Endothelial cell of umbilical vein (primary cell): ENCODE results near the gene NDUFV1. TPM values are rescaled to one million over a fixed set of nuclear protein-coding genes. Genes with fewer than 3 reads are reported as not detected.

ENCODE experiments used
- BruUV-seq: library from RNA; stranded (reverse); fragments of 400-500 nt; replicated peaks from 2 replicates; lab custom pipeline; 2021; lab: Mats Ljungman, UMichigan
- CTCF ChIA-PET: fragments of 300-600, 350-600 bp; sonication (Branson Sonifier 250); formaldehyde crosslinking; loops from one replicate; lab custom pipeline; 2021; ENCODE audit warnings: antibody characterized with exemption, inconsistent platforms; lab: Charles Lee
- POLR2A ChIA-PET: fragments of 300-600, 350-600 bp; sonication (Branson Sonifier 250); formaldehyde crosslinking; loops from one replicate; lab custom pipeline; 2021; ENCODE audit warnings: antibody characterized with exemption, inconsistent platforms; lab: Charles Lee
- DNase-seq: peaks from one replicate; pipeline ENCODE4 v3.0.0-alpha.2; 2011; ENCODE audit warnings: low read depth, low spot score
- FAIRE-seq: peaks from 2 replicates; lab custom pipeline; 2011; peaks lifted over from hg19 to GRCh38; lab: Jason Lieb, UNC
- H2AFZ ChIP-seq: 2 replicates; pipeline ENCODE4 v1.6.0; 2012; ENCODE audit warnings: low read depth, low read length, control low read depth, inconsistent platforms
- H3K27ac ChIP-seq: 2 replicates; pipeline ENCODE4 v1.5.1; 2011; ENCODE audit warnings: low read depth, mild to moderate bottlenecking, control low read depth, low read length, moderate library complexity; ENCODE audit not compliant: insufficient read depth
- H3K27me3 ChIP-seq, 2 experiments: 2 replicates each; pipeline versions ENCODE4 v1.6.0 to v1.6.1; 2011; ENCODE audit warnings: low read length in 2 of 2, mixed read lengths in 1 of 2; ENCODE audit not compliant: control insufficient read depth in 2 of 2, insufficient read depth in 2 of 2
- H3K36me3 ChIP-seq, 2 experiments: 2 replicates in 1 of 2; 3 replicates in 1 of 2; pipeline ENCODE4 v1.5.1; 2011; ENCODE audit warnings: low read length in 2 of 2, mild to moderate bottlenecking in 1 of 2, moderate library complexity in 1 of 2; ENCODE audit not compliant: control insufficient read depth in 2 of 2, insufficient read depth in 2 of 2; ENCODE audit errors: extremely low read depth in 1 of 2
- H3K4me1 ChIP-seq: 3 replicates; pipeline ENCODE4 v1.5.1; 2011; ENCODE audit warnings: mild to moderate bottlenecking, low read length; ENCODE audit not compliant: control insufficient read depth, insufficient read depth; ENCODE audit errors: extremely low read depth
- H3K4me2 ChIP-seq: 2 replicates; pipeline ENCODE4 v1.6.1; 2011; ENCODE audit warnings: low read length, control low read depth, mixed read lengths; ENCODE audit not compliant: insufficient read depth
- H3K4me3 ChIP-seq, 3 experiments: fragments of 200-600 bp in 1 of 3; sonication (generic), shearing (Covaris generic) in 1 of 3; replicated peaks in 1 of 3; 2 replicates each; pipeline ENCODE4 v1.5.1; 2011 to 2016; ENCODE audit warnings: control low read depth in 3 of 3, low read length in 3 of 3, mild to moderate bottlenecking in 2 of 3, inconsistent platforms in 1 of 3, low read depth in 1 of 3, moderate library complexity in 1 of 3; ENCODE audit not compliant: insufficient read depth in 1 of 3
- H3K79me2 ChIP-seq: 2 replicates; pipeline ENCODE4 v1.6.0; 2012; ENCODE audit warnings: low read length, inconsistent platforms; ENCODE audit not compliant: control insufficient read depth, insufficient read depth
- H3K9ac ChIP-seq: replicated peaks from 2 replicates; pipeline ENCODE3; 2011; ENCODE audit warnings: low read length, control low read depth; ENCODE audit not compliant: insufficient read depth; ENCODE audit errors: extremely low read depth
- H3K9me1 ChIP-seq: replicated peaks from 3 replicates; pipeline ENCODE4 v1.6.0; 2011; ENCODE audit warnings: mild to moderate bottlenecking, low read length; ENCODE audit not compliant: control insufficient read depth, insufficient read depth; ENCODE audit errors: extremely low read depth
- H3K9me3 ChIP-seq: replicated peaks from 2 replicates; pipeline ENCODE4 v1.5.1; 2012; ENCODE audit warnings: low read length, inconsistent platforms; ENCODE audit not compliant: control insufficient read depth, insufficient read depth
- H4K20me1 ChIP-seq: replicated peaks from 2 replicates; pipeline ENCODE3; 2011; ENCODE audit warnings: mild to moderate bottlenecking, low read length; ENCODE audit not compliant: control insufficient read depth, insufficient read depth; ENCODE audit errors: extremely low read depth
- EZH2 ChIP-seq: IDR thresholded peaks from 2 replicates; pipeline ENCODE4 v1.6.1; 2012; ENCODE audit warnings: borderline replicate concordance, low read depth, mild to moderate bottlenecking, moderate library complexity, low read length, inconsistent platforms; ENCODE audit not compliant: severe bottlenecking
- FOS ChIP-seq: IDR thresholded peaks from 2 replicates; pipeline ENCODE4 v1.6.1; 2011; ENCODE audit warnings: mild to moderate bottlenecking, low read length, moderate library complexity, borderline replicate concordance; ENCODE audit not compliant: insufficient read depth
- GATA2 ChIP-seq: IDR thresholded peaks from 2 replicates; pipeline ENCODE4 v1.7.0; 2011; ENCODE audit warnings: low read depth, mild to moderate bottlenecking, moderate library complexity, mixed read lengths, low read length; ENCODE audit not compliant: insufficient read length, insufficient read depth
- JUN ChIP-seq: IDR thresholded peaks from 2 replicates; pipeline ENCODE4 v1.6.1; 2011; ENCODE audit warnings: borderline replicate concordance, low read depth; ENCODE audit not compliant: insufficient read length, insufficient read depth
- MYC ChIP-seq: IDR thresholded peaks from one replicate; pipeline ENCODE4 v1.6.1; 2011; ENCODE audit warnings: mild to moderate bottlenecking, low read depth, low read length
- POLR2A ChIP-seq: IDR thresholded peaks from 2 replicates; pipeline ENCODE4 v1.6.1; 2012; ENCODE audit warnings: low read depth, mild to moderate bottlenecking, control low read depth, low read length
- POLR2AphosphoS5 ChIP-seq: IDR thresholded peaks from 2 replicates; pipeline ENCODE4 v1.6.1; 2012; ENCODE audit warnings: low read depth, mild to moderate bottlenecking, control low read depth, low read length, moderate library complexity; ENCODE audit not compliant: insufficient read depth
- dilution Hi-C: fragments of 300-500 bp; cut with MboI; formaldehyde crosslinking; loops from one replicate; pipeline ENCODE4 v1.15.0; 2019; ENCODE audit warnings: low sequenced_read_pairs; ENCODE audit not compliant: extremely low pct_ligation_motif_present
- intact Hi-C: fragments of 100-400 bp; cut with micrococcal nuclease; formaldehyde crosslinking; loops from one replicate; pipeline ENCODE4 v1.10.0; 2022
- polyA plus RNA-seq, 4 experiments: library from polyadenylated mRNA; depleted of rRNA in 3 of 4; stranded (reverse) in 3 of 4; unstranded in 1 of 4; fragments of >200 nt; gene quantifications; 2 replicates each; pipeline versions ENCODE4 v1.2.1 to v1.2.3, GENCODE V29; 2011 to 2012; ENCODE audit warnings: missing spikeins in 1 of 4
- total RNA-seq: library from RNA; stranded (reverse); gene quantifications from 2 replicates; pipeline ENCODE4 v1.2.3, GENCODE V29; 2021
- TF ChIP-seq, protein P1 (sequence below): IDR thresholded peaks from 2 replicates; pipeline ENCODE4 v1.6.1; 2011; ENCODE audit not compliant: insufficient read depth, insufficient read length
- TF ChIP-seq, protein P2 (sequence below), 2 donors: IDR thresholded peaks; 1 replicate in 1 of 2; 2 replicates in 1 of 2; pipeline ENCODE4 v1.5.1; 2011; ENCODE audit warnings: low read length in 2 of 2, mild to moderate bottlenecking in 2 of 2, moderate library complexity in 2 of 2, control low read depth in 1 of 2, inconsistent platforms in 1 of 2, low read depth in 1 of 2; ENCODE audit not compliant: insufficient read depth in 1 of 2; ENCODE audit errors: extremely low read depth in 1 of 2

Gene NDUFV1
- total and polyA plus RNA-seq, 2 donors (not counting 3 experiments of a cell fraction or from before 2014, with no cell fraction given) = 191 to 203 TPM

DNA sequence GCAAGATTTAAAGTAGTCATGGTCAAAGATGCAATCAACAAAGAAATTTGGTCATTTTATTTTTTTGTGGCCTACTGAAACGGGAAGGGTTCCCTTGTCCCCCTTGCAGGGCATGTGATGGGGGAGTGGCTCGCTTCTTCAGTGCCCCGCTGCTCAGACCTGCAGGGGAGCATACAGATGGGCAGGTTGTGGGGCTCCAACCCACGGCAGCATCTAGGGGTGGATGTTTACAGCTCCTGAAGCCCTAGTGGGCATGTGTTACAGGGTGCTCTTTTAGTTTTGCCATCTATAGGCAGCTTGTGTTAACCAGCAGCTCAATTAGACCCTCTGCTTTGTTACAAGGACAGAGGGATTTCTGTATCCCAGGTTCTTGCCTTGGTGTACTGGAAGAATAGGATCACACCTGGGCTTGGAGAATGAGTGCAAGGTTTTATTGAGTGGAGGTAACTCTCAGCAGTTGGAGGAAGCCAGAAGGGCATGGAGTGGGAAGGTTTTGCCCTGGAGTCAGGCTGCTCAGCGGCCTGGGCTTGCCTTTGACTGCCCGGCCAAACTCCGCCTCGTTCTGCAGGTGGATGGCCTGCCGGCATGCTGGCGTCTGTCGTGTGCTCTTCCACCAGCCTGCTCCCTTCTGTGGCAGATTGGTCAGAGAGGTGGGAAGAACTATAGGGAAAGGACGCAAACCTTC, 13.7 kb upstream of the NDUFV1 start:
- DNase-seq = no peak
- no peak overlapping the region for H3K27ac ChIP-seq
- intact Hi-C loops (no loop called here), dilution Hi-C loops (no loop called here)
- H3K4me3 ChIP-seq = no peak overlapping the region
- no peaks in the 10 kb centered on the region for H3K4me1 ChIP-seq
- no peaks in the 10 kb centered on the region for H3K9me1 ChIP-seq
- H3K27me3 ChIP-seq = peaks cover 3 to 8% of the 10 kb centered on the region in 2 experiments
- H3K36me3 ChIP-seq = peaks cover 0 to 2% of the 10 kb centered on the region in 2 experiments
- no peaks in the 10 kb centered on the region for H3K9me3 ChIP-seq
- H2AFZ ChIP-seq = no peak overlapping the region
- no peaks in the 10 kb centered on the region for H4K20me1 ChIP-seq
- H3K4me2 ChIP-seq = no peak overlapping the region
- ChIA-PET POLR2A (no interaction called here), CTCF (interaction anchor here (0.9 to 1.4 kb wide), 3 partner anchors 9 to 21 kb away, joined by 3 to 4 read pairs (median 3); partner anchors contain the start of gene GSTP1)
- no peak for FAIRE-seq
- H3K9ac ChIP-seq = no peak overlapping the region
- H3K79me2 ChIP-seq = no peaks in the 10 kb centered on the region
- TF ChIP-seq GATA2 = no peak
- TF ChIP-seq EZH2 = no peak
- TF ChIP-seq, protein P1, sequence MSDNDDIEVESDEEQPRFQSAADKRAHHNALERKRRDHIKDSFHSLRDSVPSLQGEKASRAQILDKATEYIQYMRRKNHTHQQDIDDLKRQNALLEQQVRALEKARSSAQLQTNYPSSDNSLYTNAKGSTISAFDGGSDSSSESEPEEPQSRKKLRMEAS = no peak
- TF ChIP-seq, protein P2, sequence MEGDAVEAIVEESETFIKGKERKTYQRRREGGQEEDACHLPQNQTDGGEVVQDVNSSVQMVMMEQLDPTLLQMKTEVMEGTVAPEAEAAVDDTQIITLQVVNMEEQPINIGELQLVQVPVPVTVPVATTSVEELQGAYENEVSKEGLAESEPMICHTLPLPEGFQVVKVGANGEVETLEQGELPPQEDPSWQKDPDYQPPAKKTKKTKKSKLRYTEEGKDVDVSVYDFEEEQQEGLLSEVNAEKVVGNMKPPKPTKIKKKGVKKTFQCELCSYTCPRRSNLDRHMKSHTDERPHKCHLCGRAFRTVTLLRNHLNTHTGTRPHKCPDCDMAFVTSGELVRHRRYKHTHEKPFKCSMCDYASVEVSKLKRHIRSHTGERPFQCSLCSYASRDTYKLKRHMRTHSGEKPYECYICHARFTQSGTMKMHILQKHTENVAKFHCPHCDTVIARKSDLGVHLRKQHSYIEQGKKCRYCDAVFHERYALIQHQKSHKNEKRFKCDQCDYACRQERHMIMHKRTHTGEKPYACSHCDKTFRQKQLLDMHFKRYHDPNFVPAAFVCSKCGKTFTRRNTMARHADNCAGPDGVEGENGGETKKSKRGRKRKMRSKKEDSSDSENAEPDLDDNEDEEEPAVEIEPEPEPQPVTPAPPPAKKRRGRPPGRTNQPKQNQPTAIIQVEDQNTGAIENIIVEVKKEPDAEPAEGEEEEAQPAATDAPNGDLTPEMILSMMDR (IDR thresholded peaks at IDR 0.05; ENCODE audit: extremely low read depth in 1 of 2, insufficient read depth in 1 of 2, low read depth in 1 of 2, low read length in 2 of 2) = no peak
- no peak for TF ChIP-seq POLR2A
- no peak for TF ChIP-seq MYC
- no peak for TF ChIP-seq JUN
- TF ChIP-seq FOS = no peak
- no peak for TF ChIP-seq POLR2AphosphoS5
- no TSS peak for BruUV-seq
